MCF 10A (cell line): ENCODE results near the gene BIRC3. TPM values are rescaled to one million over a fixed set of nuclear protein-coding genes. Genes with fewer than 3 reads are reported as not detected.

Experiments
- BruUV-seq: library from RNA; stranded (reverse); fragments of 400-500 nt; replicated peaks from 2 replicates; lab custom pipeline; 2021; lab: Mats Ljungman, UMichigan
- CTCF ChIA-PET: fragments of 300-600 bp; sonication (Branson Sonifier 250); formaldehyde crosslinking; extraction: SDS; loops from one replicate; lab custom pipeline; 2021; ENCODE audit warnings: antibody characterized with exemption, inconsistent platforms; lab: Yijun Ruan, JAX
- POLR2A ChIA-PET: fragments of 300-600, 350-650 bp; sonication (Branson Sonifier 250); formaldehyde crosslinking; extraction: SDS; loops from one replicate; lab custom pipeline; 2020; ENCODE audit warnings: antibody characterized with exemption, inconsistent platforms; lab: Yijun Ruan, JAX
- DNase-seq: peaks from one replicate; pipeline ENCODE4 v3.0.0-alpha.2; 2018; ENCODE audit not compliant: unreplicated experiment
- H3K27ac Mint-ChIP-seq: one replicate; pipeline ENCODE4 v1.8.0; 2022; ENCODE audit warnings: mild to moderate bottlenecking, low read depth, mixed read lengths; ENCODE audit not compliant: unreplicated experiment
- H3K27me3 Mint-ChIP-seq: one replicate; pipeline ENCODE4 v1.8.0; 2022; ENCODE audit warnings: mixed read lengths; ENCODE audit not compliant: insufficient read depth, unreplicated experiment
- H3K36me3 Mint-ChIP-seq: one replicate; pipeline ENCODE4 v1.8.0; 2022; ENCODE audit warnings: mild to moderate bottlenecking, moderate library complexity, mixed read lengths; ENCODE audit not compliant: insufficient read depth, unreplicated experiment
- H3K4me1 Mint-ChIP-seq: one replicate; pipeline ENCODE4 v1.8.0; 2022; ENCODE audit warnings: mixed read lengths; ENCODE audit not compliant: insufficient read depth, unreplicated experiment
- H3K4me3 Mint-ChIP-seq: one replicate; pipeline ENCODE4 v1.8.0; 2022; ENCODE audit warnings: mild to moderate bottlenecking, moderate library complexity, mixed read lengths; ENCODE audit not compliant: unreplicated experiment
- H3K9me3 Mint-ChIP-seq: one replicate; pipeline ENCODE4 v1.8.0; 2022; ENCODE audit warnings: mixed read lengths; ENCODE audit not compliant: unreplicated experiment
- CTCF ChIP-seq: fragments of 200-600 bp; IDR thresholded peaks from one replicate; pipeline ENCODE4 v1.8.0; 2022; ENCODE audit warnings: antibody characterized with exemption, mild to moderate bottlenecking; ENCODE audit not compliant: unreplicated experiment
- intact Hi-C: fragments of 100-400 bp; cut with micrococcal nuclease; formaldehyde crosslinking; loops from 2 replicates; pipeline ENCODE4 v1.14.1; 2022
- total RNA-seq: library from RNA; stranded (reverse); gene quantifications from 2 replicates; pipeline ENCODE4 v1.2.3, GENCODE V29; 2022

The BIRC3 gene
- total RNA-seq, 1 experiment from 2014 or later, result 124 TPM

DNA sequence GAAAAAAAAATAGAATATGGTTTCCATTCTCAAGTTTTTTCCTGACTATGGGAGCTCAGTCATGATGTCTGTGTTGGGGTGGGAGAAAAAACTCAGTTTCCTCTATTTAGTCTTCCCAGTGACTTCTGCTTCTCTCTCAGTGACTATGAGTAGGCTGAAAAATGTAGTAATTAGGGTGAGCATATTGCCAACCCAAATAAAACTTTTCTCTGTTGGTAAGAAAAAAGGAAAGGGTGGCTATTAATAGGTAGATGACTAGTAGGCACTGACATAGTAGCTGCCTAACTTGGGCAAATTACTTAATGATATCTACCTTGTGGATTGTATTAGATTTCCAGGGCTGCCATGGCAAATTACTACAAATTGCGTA lies 34.2 kb upstream of the BIRC3 start:
- Mint-ChIP-seq H3K27me3 (no peaks in the 10 kb centered on the region), H3K4me3 (no peak overlapping the region), H3K27ac (peak overlapping the region; percentile 2), H3K4me1 (peaks cover 5% of the 10 kb centered on the region), H3K36me3 (no peaks in the 10 kb centered on the region), H3K9me3 (no peaks in the 10 kb centered on the region)
- no TSS peak for BruUV-seq
- ChIA-PET CTCF (interaction anchor here (0.6 to 5.1 kb wide), 5 partner anchors 11 to 422 kb away, joined by 3 to 19 read pairs (median 7); no protein-coding TSS in a partner anchor), POLR2A (interaction anchor here (0.6 to 3.2 kb wide), 5 partner anchors 15 to 290 kb away, joined by 3 to 14 read pairs (median 3); no protein-coding TSS in a partner anchor)
- no peak for DNase-seq
- no peak for TF ChIP-seq CTCF
- intact Hi-C loops, result no loop called here

DNA sequence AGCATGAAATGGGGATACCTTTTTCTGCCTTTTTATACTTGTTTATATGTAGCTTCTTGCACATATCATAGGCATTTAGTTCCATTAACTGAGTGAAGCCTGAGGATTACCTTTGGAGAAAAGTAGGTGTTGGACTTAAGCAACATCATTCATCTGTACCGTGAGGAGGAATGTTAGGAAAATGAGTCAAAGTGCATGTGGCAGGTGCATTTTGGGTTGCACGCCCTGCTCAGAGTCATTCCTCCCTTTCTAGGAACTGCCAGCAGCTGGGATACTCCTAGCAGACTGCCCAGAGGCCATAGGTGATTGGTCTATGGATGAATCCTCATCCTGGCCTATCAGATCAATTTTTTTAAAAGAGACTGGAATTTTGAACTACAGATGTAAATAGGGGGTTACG lies 33.3 kb upstream of the BIRC3 start:
- intact Hi-C loops, result no loop called here
- H3K9me3 Mint-ChIP-seq, result no peaks in the 10 kb centered on the region
- POLR2A ChIA-PET, result interaction anchor here (0.9 to 3.2 kb wide), 4 partner anchors 16 to 277 kb away, joined by 3 to 14 read pairs (median 4); no protein-coding TSS in a partner anchor
- no peak for DNase-seq
- no peak overlapping the region for H3K27ac Mint-ChIP-seq
- H3K36me3 Mint-ChIP-seq, result no peaks in the 10 kb centered on the region
- BruUV-seq, result no TSS peak
- no peak for TF ChIP-seq CTCF
- CTCF ChIA-PET, result interaction anchor here (0.6 to 5.1 kb wide), 5 partner anchors 10 to 423 kb away, joined by 3 to 19 read pairs (median 7); no protein-coding TSS in a partner anchor
- peaks cover 12% of the 10 kb centered on the region for H3K4me1 Mint-ChIP-seq
- H3K4me3 Mint-ChIP-seq, result no peak overlapping the region
- no peaks in the 10 kb centered on the region for H3K27me3 Mint-ChIP-seq

DNA sequence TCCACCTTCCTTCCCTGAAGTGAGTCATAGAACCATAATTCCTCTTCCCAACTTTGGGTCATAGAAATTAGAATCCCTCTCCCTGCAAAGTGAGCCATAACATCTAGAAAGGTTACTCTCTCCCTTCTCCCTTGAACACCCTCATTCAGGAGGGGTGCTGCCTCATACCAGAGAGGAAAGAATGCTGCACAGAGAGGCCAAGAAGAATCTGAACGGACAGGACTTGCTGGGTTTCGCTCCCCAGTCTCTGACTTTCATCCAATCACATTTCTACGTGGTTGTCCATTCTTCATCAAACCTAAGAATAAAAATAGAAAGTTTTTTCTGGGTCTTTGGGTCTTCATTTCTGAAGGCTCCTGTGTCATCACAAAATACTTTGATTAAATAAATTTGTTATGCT lies 31.0 kb upstream of the BIRC3 start:
- no peak for DNase-seq
- Mint-ChIP-seq H3K27me3 (no peaks in the 10 kb centered on the region), H3K36me3 (no peaks in the 10 kb centered on the region), H3K27ac (no peak overlapping the region), H3K4me1 (peaks cover 13% of the 10 kb centered on the region), H3K9me3 (no peaks in the 10 kb centered on the region), H3K4me3 (no peak overlapping the region)
- ChIA-PET CTCF (interaction anchor here (0.7 to 5.1 kb wide), 4 partner anchors 8 to 40 kb away, joined by 3 to 19 read pairs (median 3); no protein-coding TSS in a partner anchor), POLR2A (interaction anchor here (0.7 to 0.9 kb wide), 2 partner anchors 30 to 59 kb away, joined by 3 read pairs; no protein-coding TSS in a partner anchor)
- intact Hi-C loops, result loop anchor here (5.0 kb wide), 1 partner anchor 424 kb away; no protein-coding TSS in a partner anchor
- BruUV-seq, result no TSS peak
- no peak for TF ChIP-seq CTCF

DNA sequence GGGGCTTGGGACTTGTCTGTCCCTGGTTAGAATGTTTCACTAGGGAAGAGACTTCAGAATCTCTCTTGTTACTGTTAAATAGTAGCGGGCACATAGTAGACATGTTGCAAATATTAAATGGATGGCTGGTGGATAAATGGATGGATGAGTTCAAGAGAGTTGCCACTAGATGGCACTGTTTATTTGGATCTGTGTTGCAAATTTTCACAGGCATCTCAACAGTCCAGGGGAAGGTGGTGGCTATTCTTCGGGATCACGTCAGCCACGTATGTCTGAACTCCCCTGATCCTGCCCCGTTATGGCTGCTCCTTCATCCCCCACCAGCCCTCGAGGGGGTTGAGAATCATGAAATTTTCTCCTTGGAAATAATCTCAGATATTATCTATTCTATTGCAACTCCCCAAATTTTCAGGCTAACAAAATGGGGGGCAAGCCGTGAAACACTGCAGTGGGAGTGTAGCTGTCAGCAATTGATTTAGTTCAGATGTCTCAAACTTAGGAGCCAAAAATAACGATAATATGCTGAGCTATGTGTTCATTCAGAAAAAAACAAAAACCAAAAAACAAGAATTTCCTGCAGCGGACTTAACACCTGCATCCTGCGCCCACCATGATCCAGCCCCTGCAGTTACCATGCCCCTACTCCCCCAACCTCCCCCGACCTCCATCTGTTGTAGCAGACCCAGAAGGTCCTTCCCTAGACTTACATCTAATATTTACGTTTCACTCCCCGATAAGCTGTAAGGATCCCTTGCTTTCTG lies 29.1 kb upstream of the BIRC3 start:
- no peaks in the 10 kb centered on the region for H3K36me3 Mint-ChIP-seq
- no peaks in the 10 kb centered on the region for H3K27me3 Mint-ChIP-seq
- no TSS peak for BruUV-seq
- H3K4me1 Mint-ChIP-seq, result peaks cover 19% of the 10 kb centered on the region
- peak; percentile 80 for DNase-seq
- no peak overlapping the region for H3K4me3 Mint-ChIP-seq
- no peaks in the 10 kb centered on the region for H3K9me3 Mint-ChIP-seq
- POLR2A ChIA-PET, result interaction anchor here (0.7 to 3.2 kb wide), 8 partner anchors 20 to 324 kb away, joined by 3 to 15 read pairs (median 5); partner anchors contain the start of genes BIRC2 and BIRC3
- CTCF ChIA-PET, result interaction anchor here (0.6 to 10.5 kb wide), 34 partner anchors 8 to 647 kb away, joined by 3 to 239 read pairs (median 5); partner anchors contain the start of gene BIRC3
- peak; percentile 63 for TF ChIP-seq CTCF
- no peak overlapping the region for H3K27ac Mint-ChIP-seq
- intact Hi-C loops, result loop anchor here (1.0 to 5.0 kb wide), 6 partner anchors 30 to 426 kb away; partner anchors contain the start of gene BIRC2
